Keratinocyte (primary cell): ENCODE data around the gene SURF4. TPM values are rescaled to one million over a fixed set of nuclear protein-coding genes. Genes with fewer than 3 reads are reported as not detected.

Experiments
- DNase-seq: peaks from one replicate; pipeline ENCODE4 v3.0.0-alpha.2; 2011; ENCODE audit warnings: low read depth, missing footprints, low spot score
- FAIRE-seq: peaks from 2 replicates; lab custom pipeline; 2011; peaks lifted over from hg19 to GRCh38; lab: Jason Lieb, UNC
- H2AFZ ChIP-seq: 2 replicates; pipeline ENCODE4 v1.6.0; 2012; ENCODE audit warnings: low read length, control low read depth, inconsistent platforms; ENCODE audit not compliant: control insufficient read depth
- H3K27ac ChIP-seq: 2 replicates; pipeline ENCODE4 v1.5.1; 2011; ENCODE audit warnings: low read length; ENCODE audit not compliant: control insufficient read depth, insufficient read depth
- H3K27me3 ChIP-seq: 3 replicates; pipeline ENCODE4 v1.6.0; 2011; ENCODE audit warnings: low read length; ENCODE audit not compliant: control insufficient read depth, insufficient read depth; ENCODE audit errors: extremely low read depth
- H3K36me3 ChIP-seq, 2 experiments: 2 replicates in 1 of 2; 3 replicates in 1 of 2; pipeline ENCODE4 v1.5.1; 2011; ENCODE audit warnings: low read length in 2 of 2, mild to moderate bottlenecking in 1 of 2; ENCODE audit not compliant: control insufficient read depth in 2 of 2, insufficient read depth in 2 of 2; ENCODE audit errors: extremely low read depth in 1 of 2
- H3K4me1 ChIP-seq: 3 replicates; pipeline ENCODE4 v1.5.1; 2011; ENCODE audit warnings: low read length; ENCODE audit not compliant: control insufficient read depth, insufficient read depth; ENCODE audit errors: extremely low read depth
- H3K4me2 ChIP-seq: 3 replicates; pipeline ENCODE4 v1.6.0; 2011; ENCODE audit warnings: low read depth, low read length; ENCODE audit not compliant: control insufficient read depth, insufficient read depth; ENCODE audit errors: extremely low read depth
- H3K4me3 ChIP-seq, 3 experiments: fragments of 200-600 bp in 1 of 3; sonication (generic) in 1 of 3; 2 replicates in 2 of 3; 3 replicates in 1 of 3; pipeline ENCODE4 v1.5.1; 2011 to 2016; ENCODE audit warnings: low read length in 3 of 3, mild to moderate bottlenecking in 3 of 3, control low read depth in 2 of 3, inconsistent platforms in 1 of 3, low read depth in 1 of 3, mixed read lengths in 1 of 3, mixed run types in 1 of 3, moderate library complexity in 1 of 3; ENCODE audit not compliant: control insufficient read depth in 2 of 3, insufficient read depth in 2 of 3; ENCODE audit errors: extremely low read depth in 1 of 3
- H3K79me2 ChIP-seq: 2 replicates; pipeline ENCODE4 v1.6.0; 2012; ENCODE audit warnings: low read length; ENCODE audit not compliant: control insufficient read depth, insufficient read depth
- H3K9ac ChIP-seq: 3 replicates; pipeline ENCODE4 v1.6.0; 2011; ENCODE audit warnings: low read length; ENCODE audit not compliant: control insufficient read depth, insufficient read depth; ENCODE audit errors: extremely low read depth
- H3K9me1 ChIP-seq: 3 replicates; pipeline ENCODE4 v1.6.0; 2011; ENCODE audit warnings: low read length; ENCODE audit not compliant: control insufficient read depth, insufficient read depth; ENCODE audit errors: extremely low read depth
- H3K9me3 ChIP-seq: 2 replicates; pipeline ENCODE4 v1.5.1; 2012; ENCODE audit warnings: low read depth, low read length; ENCODE audit not compliant: control insufficient read depth
- H4K20me1 ChIP-seq: 3 replicates; pipeline ENCODE4 v1.6.0; 2011; ENCODE audit warnings: low read length; ENCODE audit not compliant: control insufficient read depth, insufficient read depth; ENCODE audit errors: extremely low read depth
- EZH2 ChIP-seq: IDR thresholded peaks from one replicate; pipeline ENCODE4 v1.6.1; 2012; ENCODE audit warnings: inconsistent platforms, mild to moderate bottlenecking, low read length, moderate library complexity
- dilution Hi-C: fragments of 300-500 bp; cut with MboI; formaldehyde crosslinking; loops from one replicate; pipeline ENCODE4 v1.7.0; 2020; ENCODE audit warnings: low sequenced_read_pairs; ENCODE audit not compliant: extremely low pct_ligation_motif_present
- polyA plus RNA-seq, 5 experiments: library from polyadenylated mRNA; depleted of rRNA in 3 of 5; stranded (reverse) in 3 of 5; stranded (forward) in 1 of 5; unstranded in 1 of 5; fragments of >200 nt; gene quantifications; 1 replicate in 1 of 5; 2 replicates in 3 of 5; 3 replicates in 1 of 5; pipeline versions ENCODE4 v1.2.1 to v1.2.3, GENCODE V29; 2011 to 2012; ENCODE audit warnings: missing spikeins in 2 of 5, low read depth in 1 of 5, low replicate concordance in 1 of 5
- TF ChIP-seq, protein P1 (sequence below), 3 experiments: IDR thresholded peaks in 1 of 3; conservative IDR thresholded peaks in 1 of 3; optimal IDR thresholded peaks in 1 of 3; 2 replicates in 2 of 3; 3 replicates in 1 of 3; pipeline versions ENCODE3 to v1.5.1; 2011; ENCODE audit warnings: low read length in 3 of 3, mild to moderate bottlenecking in 3 of 3, moderate library complexity in 2 of 3, control low read depth in 1 of 3, inconsistent platforms in 1 of 3; ENCODE audit not compliant: insufficient read depth in 2 of 3; ENCODE audit errors: extremely low read depth in 1 of 3

SURF4 gene
- polyA plus RNA-seq, 1 donor (not counting 4 experiments of a cell fraction or from before 2014, with no cell fraction given), result 153 TPM

DNA sequence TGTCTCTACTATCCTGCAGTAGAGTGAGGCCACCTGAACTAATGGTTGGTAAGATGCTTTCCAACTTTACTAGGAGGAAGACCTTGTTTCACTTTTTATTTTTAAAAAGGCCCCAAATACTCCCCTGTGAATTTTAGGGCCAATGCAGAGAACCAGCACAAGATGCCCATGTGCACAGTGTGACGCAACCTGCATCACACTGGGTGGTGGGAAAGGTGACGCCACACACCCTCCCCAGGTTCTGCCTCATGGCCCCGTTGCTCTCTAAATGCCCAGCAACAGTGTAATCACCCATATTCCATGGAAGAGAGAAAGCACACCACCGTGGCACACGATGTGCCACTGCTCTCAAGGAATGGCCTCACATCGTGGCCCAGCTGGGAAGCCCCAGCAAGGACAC lies 6.4 kb downstream of the SURF4 start:
- TF ChIP-seq EZH2, result no peak
- TF ChIP-seq, protein P1, sequence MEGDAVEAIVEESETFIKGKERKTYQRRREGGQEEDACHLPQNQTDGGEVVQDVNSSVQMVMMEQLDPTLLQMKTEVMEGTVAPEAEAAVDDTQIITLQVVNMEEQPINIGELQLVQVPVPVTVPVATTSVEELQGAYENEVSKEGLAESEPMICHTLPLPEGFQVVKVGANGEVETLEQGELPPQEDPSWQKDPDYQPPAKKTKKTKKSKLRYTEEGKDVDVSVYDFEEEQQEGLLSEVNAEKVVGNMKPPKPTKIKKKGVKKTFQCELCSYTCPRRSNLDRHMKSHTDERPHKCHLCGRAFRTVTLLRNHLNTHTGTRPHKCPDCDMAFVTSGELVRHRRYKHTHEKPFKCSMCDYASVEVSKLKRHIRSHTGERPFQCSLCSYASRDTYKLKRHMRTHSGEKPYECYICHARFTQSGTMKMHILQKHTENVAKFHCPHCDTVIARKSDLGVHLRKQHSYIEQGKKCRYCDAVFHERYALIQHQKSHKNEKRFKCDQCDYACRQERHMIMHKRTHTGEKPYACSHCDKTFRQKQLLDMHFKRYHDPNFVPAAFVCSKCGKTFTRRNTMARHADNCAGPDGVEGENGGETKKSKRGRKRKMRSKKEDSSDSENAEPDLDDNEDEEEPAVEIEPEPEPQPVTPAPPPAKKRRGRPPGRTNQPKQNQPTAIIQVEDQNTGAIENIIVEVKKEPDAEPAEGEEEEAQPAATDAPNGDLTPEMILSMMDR (optimal IDR thresholded peaks at IDR 0.05 in 1 of 3, IDR thresholded peaks at IDR 0.05 in 1 of 3, conservative IDR thresholded peaks at IDR 0.05 in 1 of 3; ENCODE audit: extremely low read depth in 1 of 3, insufficient read depth in 2 of 3, low read length in 3 of 3), result no peak
- H3K79me2 ChIP-seq, result peaks cover 88% of the 10 kb centered on the region
- peaks cover 63% of the 10 kb centered on the region for H4K20me1 ChIP-seq
- peaks cover 8% of the 10 kb centered on the region for H3K9me1 ChIP-seq
- no peak overlapping the region for H3K4me3 ChIP-seq
- H2AFZ ChIP-seq, result no peak overlapping the region
- H3K36me3 ChIP-seq, result peaks cover 34 to 56% of the 10 kb centered on the region in 2 experiments
- no peaks in the 10 kb centered on the region for H3K9me3 ChIP-seq
- H3K4me2 ChIP-seq, result no peak overlapping the region
- H3K4me1 ChIP-seq, result peaks cover 66% of the 10 kb centered on the region
- H3K9ac ChIP-seq, result no peak overlapping the region
- dilution Hi-C loops, result no loop called here
- no peak overlapping the region for H3K27ac ChIP-seq
- no peak for DNase-seq
- no peak for FAIRE-seq
- H3K27me3 ChIP-seq, result no peaks in the 10 kb centered on the region

DNA sequence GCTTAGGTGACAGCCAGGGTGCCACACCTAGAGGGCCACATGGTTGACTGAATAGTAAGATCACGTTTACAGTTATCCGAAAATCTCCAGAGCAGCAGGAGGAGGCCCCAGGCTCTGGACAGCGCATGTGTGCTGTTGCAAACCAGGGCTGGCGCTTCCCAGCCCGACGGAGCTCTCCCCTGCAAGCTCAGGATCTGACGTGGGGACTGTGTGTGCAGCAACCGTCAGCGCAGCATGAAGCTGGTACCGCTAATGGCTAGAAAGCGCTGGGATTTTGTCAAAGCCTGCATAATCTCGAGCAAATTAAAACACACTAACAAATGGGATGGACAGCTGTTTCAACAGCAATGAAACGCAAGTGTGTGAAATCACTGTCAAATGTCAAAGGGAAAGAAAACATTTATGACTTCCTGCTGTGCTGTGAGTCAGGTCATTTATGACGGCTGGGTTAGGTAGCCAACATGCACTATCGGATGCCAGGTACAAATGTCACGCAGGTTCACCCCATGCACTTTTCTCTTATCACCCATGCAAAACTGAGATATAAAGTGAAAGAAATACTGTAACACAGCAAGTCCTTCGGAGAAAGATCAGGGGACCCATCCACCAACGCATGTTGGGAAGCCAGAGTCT lies 7.5 kb downstream of the SURF4 start:
- H4K20me1 ChIP-seq, result peaks cover 63% of the 10 kb centered on the region
- peaks cover 70% of the 10 kb centered on the region for H3K4me1 ChIP-seq
- peak overlapping the region in 1 of 3 experiments; percentile 13 for H3K4me3 ChIP-seq
- no peak overlapping the region for H3K9ac ChIP-seq
- FAIRE-seq (peak; percentile 81), DNase-seq (no peak)
- peaks cover 40 to 62% of the 10 kb centered on the region in 2 experiments for H3K36me3 ChIP-seq
- peak overlapping the region; percentile 51 for H3K4me2 ChIP-seq
- H3K27ac ChIP-seq, result peak overlapping the region; percentile 7
- peaks cover 79% of the 10 kb centered on the region for H3K79me2 ChIP-seq
- dilution Hi-C loops, result no loop called here
- TF ChIP-seq EZH2, result no peak
- TF ChIP-seq, protein P1 (optimal IDR thresholded peaks at IDR 0.05 in 1 of 3, IDR thresholded peaks at IDR 0.05 in 1 of 3, conservative IDR thresholded peaks at IDR 0.05 in 1 of 3; ENCODE audit: extremely low read depth in 1 of 3, insufficient read depth in 2 of 3, low read length in 3 of 3), result no peak
- peaks cover 8% of the 10 kb centered on the region for H3K9me1 ChIP-seq
- H3K9me3 ChIP-seq, result no peaks in the 10 kb centered on the region
- H3K27me3 ChIP-seq, result no peaks in the 10 kb centered on the region
- no peak overlapping the region for H2AFZ ChIP-seq
